PC-3 (cell line): ENCODE data around the gene TINAGL1.

Experiments
- EZH2 ChIP-seq: fragments of 300-600 bp; sonication (generic); IDR thresholded peaks from one replicate; pipeline ENCODE4 v1.6.1; 2017; ENCODE audit warnings: antibody characterized with exemption, mild to moderate bottlenecking, low read length; ENCODE audit not compliant: unreplicated experiment
- EZH2phosphoT487 ChIP-seq: fragments of 300-600 bp; sonication (generic); IDR thresholded peaks from 2 replicates; pipeline ENCODE4 v1.6.1; 2018; ENCODE audit warnings: mild to moderate bottlenecking, antibody characterized with exemption, low read length, borderline replicate concordance
- TF ChIP-seq, protein P1 (sequence below): fragments of 300-600 bp; sonication (generic); conservative IDR thresholded peaks from 2 replicates; pipeline ENCODE4 v1.5.1; 2017; ENCODE audit warnings: antibody characterized with exemption, low read depth, mild to moderate bottlenecking, low read length

DNA sequence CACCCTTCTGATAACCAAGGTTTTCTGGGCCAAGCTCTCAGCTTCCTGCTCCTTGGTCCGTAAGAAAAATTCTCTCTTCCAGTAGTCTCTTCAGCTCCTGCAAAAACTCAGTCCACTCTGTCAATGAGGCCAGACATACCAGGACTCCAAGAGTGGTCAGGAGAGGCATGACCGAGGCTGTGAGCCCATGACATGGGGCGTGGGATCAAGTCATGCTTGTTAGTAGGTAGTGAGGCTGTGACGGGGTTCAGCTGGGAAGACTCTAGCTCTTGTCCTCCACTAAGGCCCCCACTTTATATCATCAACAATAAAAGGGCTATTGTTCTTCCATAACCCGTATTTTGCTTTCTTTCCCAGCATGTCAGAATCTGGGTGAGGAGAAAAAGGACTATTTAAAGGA is 31.0 kb downstream of the TINAGL1 start:
- no peak for TF ChIP-seq EZH2phosphoT487
- TF ChIP-seq EZH2 = no peak
- TF ChIP-seq, protein P1, sequence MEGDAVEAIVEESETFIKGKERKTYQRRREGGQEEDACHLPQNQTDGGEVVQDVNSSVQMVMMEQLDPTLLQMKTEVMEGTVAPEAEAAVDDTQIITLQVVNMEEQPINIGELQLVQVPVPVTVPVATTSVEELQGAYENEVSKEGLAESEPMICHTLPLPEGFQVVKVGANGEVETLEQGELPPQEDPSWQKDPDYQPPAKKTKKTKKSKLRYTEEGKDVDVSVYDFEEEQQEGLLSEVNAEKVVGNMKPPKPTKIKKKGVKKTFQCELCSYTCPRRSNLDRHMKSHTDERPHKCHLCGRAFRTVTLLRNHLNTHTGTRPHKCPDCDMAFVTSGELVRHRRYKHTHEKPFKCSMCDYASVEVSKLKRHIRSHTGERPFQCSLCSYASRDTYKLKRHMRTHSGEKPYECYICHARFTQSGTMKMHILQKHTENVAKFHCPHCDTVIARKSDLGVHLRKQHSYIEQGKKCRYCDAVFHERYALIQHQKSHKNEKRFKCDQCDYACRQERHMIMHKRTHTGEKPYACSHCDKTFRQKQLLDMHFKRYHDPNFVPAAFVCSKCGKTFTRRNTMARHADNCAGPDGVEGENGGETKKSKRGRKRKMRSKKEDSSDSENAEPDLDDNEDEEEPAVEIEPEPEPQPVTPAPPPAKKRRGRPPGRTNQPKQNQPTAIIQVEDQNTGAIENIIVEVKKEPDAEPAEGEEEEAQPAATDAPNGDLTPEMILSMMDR = no peak
